ENCODE data around the gene PARG. TPM values are rescaled to one million over a fixed set of nuclear protein-coding genes. Genes with fewer than 3 reads are reported as not detected.

Gene PARG
- total RNA-seq, 1 donor from 2014 or later, result 24.3 TPM

DNA sequence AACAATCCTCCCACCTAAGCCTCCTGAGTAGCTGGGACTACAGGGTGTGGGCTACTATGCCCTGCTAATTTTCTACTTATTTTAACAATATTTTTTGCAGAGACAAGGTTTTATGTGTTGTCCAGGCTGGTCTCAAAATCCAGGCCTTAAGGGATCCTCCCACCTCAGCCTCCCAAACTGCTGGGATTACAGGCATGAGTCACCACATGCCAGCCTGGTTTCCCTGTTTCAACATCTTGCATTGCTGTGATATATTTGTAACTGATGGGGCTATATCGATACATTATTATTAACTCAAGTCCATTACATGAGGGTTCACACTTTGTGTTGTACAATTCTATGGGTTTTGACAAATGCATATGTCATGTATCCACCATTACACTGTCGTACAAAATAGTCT, 137.8 kb downstream of the PARG start:
- no peak overlapping the region for H3K4me3 ChIP-seq (ENCODE audit: low read depth, low read length)
- TF ChIP-seq, protein P1, sequence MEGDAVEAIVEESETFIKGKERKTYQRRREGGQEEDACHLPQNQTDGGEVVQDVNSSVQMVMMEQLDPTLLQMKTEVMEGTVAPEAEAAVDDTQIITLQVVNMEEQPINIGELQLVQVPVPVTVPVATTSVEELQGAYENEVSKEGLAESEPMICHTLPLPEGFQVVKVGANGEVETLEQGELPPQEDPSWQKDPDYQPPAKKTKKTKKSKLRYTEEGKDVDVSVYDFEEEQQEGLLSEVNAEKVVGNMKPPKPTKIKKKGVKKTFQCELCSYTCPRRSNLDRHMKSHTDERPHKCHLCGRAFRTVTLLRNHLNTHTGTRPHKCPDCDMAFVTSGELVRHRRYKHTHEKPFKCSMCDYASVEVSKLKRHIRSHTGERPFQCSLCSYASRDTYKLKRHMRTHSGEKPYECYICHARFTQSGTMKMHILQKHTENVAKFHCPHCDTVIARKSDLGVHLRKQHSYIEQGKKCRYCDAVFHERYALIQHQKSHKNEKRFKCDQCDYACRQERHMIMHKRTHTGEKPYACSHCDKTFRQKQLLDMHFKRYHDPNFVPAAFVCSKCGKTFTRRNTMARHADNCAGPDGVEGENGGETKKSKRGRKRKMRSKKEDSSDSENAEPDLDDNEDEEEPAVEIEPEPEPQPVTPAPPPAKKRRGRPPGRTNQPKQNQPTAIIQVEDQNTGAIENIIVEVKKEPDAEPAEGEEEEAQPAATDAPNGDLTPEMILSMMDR (conservative IDR thresholded peaks at IDR 0.05; ENCODE audit: low read depth, low read length), result no peak

DNA sequence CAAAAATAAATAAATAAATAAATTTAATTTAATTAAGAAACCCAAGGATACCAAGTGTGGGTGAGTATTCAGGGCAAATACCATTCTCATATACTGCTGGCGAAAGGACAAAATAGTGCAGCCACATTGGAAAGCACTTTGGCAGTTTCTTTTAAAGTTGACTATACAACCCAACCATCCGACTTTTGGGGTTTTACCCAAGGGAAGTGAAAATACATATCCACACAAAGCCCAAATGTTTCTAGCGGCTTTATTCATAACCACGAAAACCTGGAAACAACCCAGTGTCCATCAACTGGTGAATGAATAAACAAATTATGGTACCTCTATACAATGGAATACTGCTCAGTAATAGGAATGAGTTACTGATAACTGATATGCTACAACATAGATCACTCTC, 143.6 kb downstream of the PARG start:
- DNase-seq (ENCODE audit: low read depth), result no peak
- TF ChIP-seq, protein P1 (conservative IDR thresholded peaks at IDR 0.05; ENCODE audit: low read depth, low read length), result no peak
- H3K4me3 ChIP-seq (ENCODE audit: low read depth, low read length), result no peak overlapping the region

More for the DNA sequence above, 137.8 kb downstream of the PARG start:
- no peak for DNase-seq (ENCODE audit: low read depth)

DNA sequence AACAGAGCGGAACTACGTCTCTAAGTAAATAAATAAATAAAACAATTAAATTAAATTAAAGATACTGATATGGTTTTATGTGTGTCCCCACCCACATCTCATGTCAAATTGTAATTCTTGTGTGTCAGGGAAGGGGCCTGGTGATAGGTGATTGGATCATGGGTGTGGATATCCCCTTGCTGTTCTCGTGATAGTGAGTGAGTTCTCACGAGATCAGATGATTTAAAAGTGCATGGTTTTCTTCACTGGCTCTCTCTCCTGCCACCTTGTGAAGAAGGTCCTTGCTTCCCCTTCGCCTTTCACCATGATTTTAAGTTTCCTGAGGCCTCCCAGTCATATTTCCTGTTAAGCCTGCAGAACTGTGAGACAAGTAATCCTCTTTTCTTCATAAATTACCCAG, 150.7 kb downstream of the PARG start:
- TF ChIP-seq, protein P1 (conservative IDR thresholded peaks at IDR 0.05; ENCODE audit: low read depth, low read length), result no peak
- DNase-seq (ENCODE audit: low read depth), result no peak
- H3K4me3 ChIP-seq (ENCODE audit: low read depth, low read length), result no peak overlapping the region

DNA sequence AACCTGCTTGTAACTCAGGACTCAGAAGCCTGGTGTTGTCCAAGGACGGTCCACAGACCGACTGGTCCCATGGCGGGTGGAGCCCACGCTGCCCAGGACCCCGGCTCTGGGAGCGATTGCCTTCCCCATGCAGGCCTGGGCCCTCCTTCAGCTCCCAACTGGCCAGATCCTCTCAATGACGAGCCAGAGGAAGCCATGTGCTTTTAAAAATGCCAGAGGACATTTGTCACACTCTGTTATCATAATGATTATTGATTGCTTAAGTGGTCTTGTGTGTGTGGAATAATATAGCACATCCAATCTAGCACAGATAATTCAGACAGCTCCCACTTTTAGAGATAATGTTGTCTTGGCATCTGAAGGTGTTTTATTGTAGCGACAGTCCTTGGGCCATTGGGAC, 157.1 kb downstream of the PARG start:
- DNase-seq (ENCODE audit: low read depth), result no peak

DNA sequence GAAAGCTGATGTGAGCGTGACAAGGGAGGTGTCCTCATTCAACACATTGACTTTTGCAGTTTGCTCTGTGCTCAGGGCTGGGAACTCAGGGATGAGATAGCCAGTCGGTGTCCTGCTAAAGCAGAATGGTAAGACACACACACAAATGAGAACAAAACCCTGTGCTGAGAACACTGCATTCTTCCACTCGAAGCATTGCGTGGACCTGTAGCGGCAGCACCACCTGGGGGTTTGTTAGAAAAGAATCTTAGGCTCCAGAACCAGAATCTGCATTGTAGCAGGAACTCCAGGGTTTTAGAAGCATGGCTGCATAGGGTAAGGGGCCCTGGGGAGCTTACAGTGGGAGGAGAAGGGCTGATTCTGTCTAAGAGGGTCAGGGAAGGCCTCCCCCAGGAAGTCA, 158.2 kb downstream of the PARG start:
- H3K4me3 ChIP-seq (ENCODE audit: low read depth, low read length), result no peak overlapping the region
- DNase-seq (ENCODE audit: low read depth), result no peak
- TF ChIP-seq, protein P1 (conservative IDR thresholded peaks at IDR 0.05; ENCODE audit: low read depth, low read length), result no peak

More for the DNA sequence above, 157.1 kb downstream of the PARG start:
- H3K4me3 ChIP-seq (ENCODE audit: low read depth, low read length), result no peak overlapping the region
- TF ChIP-seq, protein P1 (conservative IDR thresholded peaks at IDR 0.05; ENCODE audit: low read depth, low read length), result no peak

DNA sequence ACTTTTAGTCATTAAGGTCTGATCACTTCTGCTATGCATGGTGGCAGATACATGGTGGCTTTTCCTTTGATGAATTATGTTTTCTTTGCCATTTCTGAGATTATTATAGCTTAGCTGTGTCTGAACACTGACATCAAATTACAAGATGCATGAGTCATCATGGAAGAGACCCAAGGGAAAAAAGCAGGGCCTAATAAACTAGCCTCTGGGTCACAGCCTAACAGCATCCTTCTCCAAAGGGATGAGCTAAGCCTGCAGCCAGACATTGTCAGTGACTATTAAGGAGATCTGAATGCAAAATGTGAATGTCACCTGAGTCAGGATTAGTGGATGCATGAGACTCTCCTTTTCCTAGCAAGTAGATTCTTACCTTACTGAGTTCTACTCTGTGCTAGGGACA, 160.6 kb downstream of the PARG start:
- no peak for DNase-seq (ENCODE audit: low read depth)
- no peak overlapping the region for H3K4me3 ChIP-seq (ENCODE audit: low read depth, low read length)
- TF ChIP-seq, protein P1 (conservative IDR thresholded peaks at IDR 0.05; ENCODE audit: low read depth, low read length), result no peak

DNA sequence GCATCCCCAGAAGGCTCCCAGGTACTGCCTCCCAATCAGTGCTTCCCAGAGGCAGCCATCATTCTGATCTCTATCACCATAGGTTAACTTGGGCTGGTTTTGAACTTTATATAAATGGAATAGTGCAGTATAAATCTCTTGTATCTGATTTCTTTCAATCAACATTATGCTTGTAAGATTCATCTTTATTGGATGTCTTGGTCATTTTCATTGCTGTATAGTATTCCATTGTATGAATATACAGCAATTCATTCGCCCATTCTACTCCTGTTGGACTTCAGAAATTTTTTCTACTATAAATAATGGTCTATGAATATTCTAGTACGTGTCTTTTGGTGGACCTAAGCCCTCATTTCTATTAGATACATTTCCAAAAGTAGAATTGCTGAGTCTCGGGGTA, 163.6 kb downstream of the PARG start:
- TF ChIP-seq, protein P1 (conservative IDR thresholded peaks at IDR 0.05; ENCODE audit: low read depth, low read length), result no peak
- no peak for DNase-seq (ENCODE audit: low read depth)
- H3K4me3 ChIP-seq (ENCODE audit: low read depth, low read length), result no peak overlapping the region
